ENCODE measurements around the gene CDH8. TPM values are rescaled to one million over a fixed set of nuclear protein-coding genes. Genes with fewer than 3 reads are reported as not detected.

CDH8 gene
- total RNA-seq, 3 donors from 2014 or later, result not detected

DNA sequence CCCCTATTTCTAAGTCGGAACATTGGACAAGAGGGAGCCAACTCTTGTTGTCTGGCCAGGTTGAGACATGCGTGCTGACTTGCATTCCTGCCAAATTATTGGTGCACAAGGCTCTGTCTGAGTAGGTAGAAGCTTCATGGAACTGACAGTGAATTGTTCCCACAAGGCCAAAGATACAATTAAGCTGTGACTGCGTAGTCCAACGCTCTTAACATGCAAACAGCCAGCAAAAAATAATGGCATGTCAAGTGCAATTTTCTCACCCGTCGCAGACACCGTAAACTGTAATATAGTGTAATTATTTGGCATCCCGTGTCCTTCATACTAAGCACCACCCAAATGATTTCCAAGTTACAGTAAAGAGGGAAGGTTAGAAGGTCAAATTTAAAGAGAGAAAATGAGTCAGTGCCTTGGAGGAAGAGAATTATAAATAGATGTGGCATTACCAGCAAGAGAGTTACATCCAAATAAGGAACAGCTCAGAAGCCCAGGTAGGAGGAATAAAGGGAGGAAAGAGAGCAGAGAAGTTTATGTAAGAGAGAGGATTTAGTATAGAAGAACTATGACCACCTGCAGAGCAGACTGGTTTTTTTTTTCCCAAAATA, 21.8 kb downstream of the CDH8 start:
- no peak for DNase-seq
- Mint-ChIP-seq H3K27me3 (ENCODE audit: low read depth) (no peaks in the 10 kb centered on the region), H3K9me3 (peaks cover 21% of the 10 kb centered on the region), H3K4me1 (ENCODE audit: low read depth) (no peaks in the 10 kb centered on the region), H3K36me3 (ENCODE audit: insufficient read depth) (no peaks in the 10 kb centered on the region), H3K4me3 (no peak overlapping the region)
- ATAC-seq, result no peak

DNA sequence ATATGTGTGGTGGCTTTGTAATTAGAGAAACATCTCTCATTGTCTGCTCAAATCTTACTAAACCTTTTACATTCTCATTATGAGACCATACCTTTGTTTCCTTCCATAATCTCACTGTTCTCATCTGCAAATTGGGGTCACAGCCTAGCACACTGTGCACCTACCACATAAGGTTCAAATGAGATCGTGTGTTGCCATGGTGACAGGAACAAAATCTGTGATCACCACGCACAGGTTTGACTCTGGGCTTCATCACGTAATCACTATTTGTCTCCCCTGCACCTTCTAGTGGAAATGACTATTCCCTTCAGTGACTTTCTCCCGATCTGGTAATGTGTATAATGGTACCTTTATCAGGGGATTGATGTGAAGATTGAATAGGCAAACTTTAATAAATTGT, 26.1 kb downstream of the CDH8 start:
- Mint-ChIP-seq H3K9me3 (peaks cover 28% of the 10 kb centered on the region), H3K4me1 (ENCODE audit: low read depth) (no peaks in the 10 kb centered on the region), H3K4me3 (no peak overlapping the region), H3K27me3 (ENCODE audit: low read depth) (no peaks in the 10 kb centered on the region), H3K36me3 (ENCODE audit: insufficient read depth) (no peaks in the 10 kb centered on the region)
- DNase-seq (no peak), ATAC-seq (no peak)

DNA sequence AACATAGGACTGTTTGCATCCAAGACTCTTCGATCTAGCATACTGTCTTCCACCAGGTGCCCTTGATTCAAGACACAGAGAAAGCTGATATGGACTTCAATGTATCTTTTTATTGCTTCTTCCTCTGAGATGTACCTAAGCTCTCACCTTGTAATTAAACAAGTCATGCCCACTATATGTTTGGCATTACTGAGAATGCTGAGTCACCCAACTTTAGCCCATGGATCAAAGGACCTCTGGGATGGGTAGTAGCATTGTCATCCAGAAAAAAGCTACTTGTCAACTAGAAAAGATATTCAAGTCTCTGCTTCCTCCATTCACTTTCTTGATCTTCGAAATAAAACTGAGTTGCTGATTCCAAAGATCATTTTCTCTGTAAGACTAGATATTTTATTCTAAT, 37.8 kb downstream of the CDH8 start:
- H3K4me1 Mint-ChIP-seq (ENCODE audit: low read depth), result no peaks in the 10 kb centered on the region
- no peaks in the 10 kb centered on the region for H3K36me3 Mint-ChIP-seq (ENCODE audit: insufficient read depth)
- H3K4me3 Mint-ChIP-seq, result no peak overlapping the region
- H3K27me3 Mint-ChIP-seq (ENCODE audit: low read depth), result no peaks in the 10 kb centered on the region
- DNase-seq (no peak), ATAC-seq (no peak)
- H3K9me3 Mint-ChIP-seq, result peaks cover 15% of the 10 kb centered on the region

DNA sequence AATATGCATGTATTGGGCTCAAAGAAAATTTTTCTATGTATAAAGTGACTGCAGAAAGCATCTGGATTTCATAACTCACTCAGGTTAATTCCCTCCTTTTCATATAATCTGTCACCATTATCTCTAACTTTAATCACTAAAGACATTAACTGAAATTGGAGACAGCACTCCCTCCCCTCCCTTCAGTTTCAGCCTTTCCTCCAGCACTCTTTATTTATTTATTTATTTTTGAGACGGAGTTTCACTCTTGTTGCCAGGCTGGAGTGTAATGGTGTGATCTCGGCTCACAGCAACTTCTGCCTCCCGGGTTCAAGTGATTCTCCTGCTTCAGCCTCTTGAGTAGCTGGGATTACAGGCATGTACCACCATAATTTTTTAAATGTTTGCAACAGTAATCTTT, 43.1 kb downstream of the CDH8 start:
- no peaks in the 10 kb centered on the region for H3K27me3 Mint-ChIP-seq (ENCODE audit: low read depth)
- no peak for DNase-seq
- H3K4me3 Mint-ChIP-seq, result no peak overlapping the region
- no peaks in the 10 kb centered on the region for H3K4me1 Mint-ChIP-seq (ENCODE audit: low read depth)
- no peaks in the 10 kb centered on the region for H3K36me3 Mint-ChIP-seq (ENCODE audit: insufficient read depth)
- H3K9me3 Mint-ChIP-seq, result peaks cover 18% of the 10 kb centered on the region
- no peak for ATAC-seq

DNA sequence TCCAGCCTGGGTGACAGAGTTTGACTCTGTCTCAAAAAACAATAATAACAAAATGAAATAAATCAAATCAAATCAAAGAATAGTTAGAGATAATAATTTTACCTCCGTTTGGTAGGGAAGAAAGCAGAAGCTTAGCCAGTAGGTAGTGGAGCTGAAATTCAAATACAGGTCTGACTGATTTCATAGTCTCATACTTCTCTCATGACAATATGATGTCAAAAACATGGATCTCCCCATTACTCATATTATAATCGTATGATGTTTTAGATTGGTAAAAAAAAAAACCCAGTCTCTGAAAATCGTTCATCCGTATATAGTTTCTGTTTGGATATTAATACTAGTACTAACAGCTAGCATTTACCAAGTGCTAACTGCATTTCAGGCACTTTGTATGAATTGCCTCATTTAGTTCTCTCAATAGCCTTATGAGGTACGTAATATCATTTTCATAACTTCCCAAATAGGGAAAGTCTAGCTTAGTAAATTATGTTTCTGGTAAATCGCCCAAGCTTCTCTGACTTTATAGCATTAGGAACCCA, 48.7 kb downstream of the CDH8 start:
- DNase-seq (no peak), ATAC-seq (no peak)
- Mint-ChIP-seq H3K36me3 (ENCODE audit: insufficient read depth) (no peaks in the 10 kb centered on the region), H3K4me3 (no peak overlapping the region), H3K4me1 (ENCODE audit: low read depth) (no peaks in the 10 kb centered on the region), H3K9me3 (peaks cover 20% of the 10 kb centered on the region), H3K27me3 (ENCODE audit: low read depth) (no peaks in the 10 kb centered on the region)

DNA sequence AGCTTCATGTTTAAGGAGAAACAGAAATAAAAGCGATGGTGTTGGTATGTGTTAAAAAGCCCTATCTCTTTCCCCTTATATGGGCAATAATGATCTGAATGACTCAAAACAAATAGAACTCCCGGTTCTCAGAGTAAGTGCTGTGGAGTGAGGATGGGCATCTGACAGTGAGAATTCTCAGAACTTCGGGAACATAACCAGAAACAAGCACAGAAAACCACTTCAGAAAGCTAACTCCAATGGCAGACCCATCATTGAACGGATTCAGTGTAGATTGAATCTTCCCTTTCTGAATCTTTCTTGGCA, 67.2 kb downstream of the CDH8 start:
- no peaks in the 10 kb centered on the region for H3K27me3 Mint-ChIP-seq (ENCODE audit: low read depth)
- no peak for ATAC-seq
- H3K4me3 Mint-ChIP-seq, result no peak overlapping the region
- H3K9me3 Mint-ChIP-seq, result peaks cover 28% of the 10 kb centered on the region
- no peaks in the 10 kb centered on the region for H3K36me3 Mint-ChIP-seq (ENCODE audit: insufficient read depth)
- no peak for DNase-seq
- no peaks in the 10 kb centered on the region for H3K4me1 Mint-ChIP-seq (ENCODE audit: low read depth)

DNA sequence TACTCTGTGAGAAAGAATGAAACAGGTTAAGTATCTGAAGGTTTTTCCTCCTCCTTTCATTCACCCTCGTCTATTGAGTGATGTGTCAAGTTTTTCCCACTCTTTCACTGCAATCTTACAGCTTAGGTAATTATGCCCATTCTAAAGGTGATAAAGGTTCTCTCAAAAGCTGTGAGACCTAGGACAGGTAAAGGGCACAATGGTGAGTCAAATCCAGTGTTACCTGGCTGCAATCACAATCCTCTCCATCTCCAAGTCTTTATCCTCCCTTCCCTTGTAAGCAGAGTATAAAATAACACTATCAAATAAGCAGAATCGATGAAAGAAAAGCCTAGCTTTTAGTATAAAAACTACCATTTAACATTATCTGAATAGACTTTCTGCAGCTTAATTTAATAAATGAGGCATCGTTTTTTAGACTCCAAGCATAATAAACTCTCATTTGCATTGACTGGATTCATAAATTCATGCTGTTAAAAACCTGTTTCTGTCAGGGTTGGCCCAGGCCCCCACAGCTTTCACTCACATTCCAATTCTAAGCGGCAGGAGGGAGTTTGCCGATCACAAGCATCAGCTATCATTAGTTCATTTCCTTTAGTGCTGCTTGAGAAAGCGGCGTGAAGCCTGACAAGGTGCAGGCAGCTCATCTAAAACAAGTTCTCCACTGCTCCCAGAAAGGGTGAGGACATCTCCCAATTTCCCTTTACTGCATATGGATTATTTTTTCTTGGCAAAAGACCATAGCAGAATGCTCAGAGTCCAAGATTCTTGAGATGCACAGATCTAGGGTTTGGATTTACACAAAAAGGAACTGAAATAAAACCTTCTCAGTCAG, 67.8 kb downstream of the CDH8 start:
- no peaks in the 10 kb centered on the region for H3K36me3 Mint-ChIP-seq (ENCODE audit: insufficient read depth)
- no peak for ATAC-seq
- H3K4me3 Mint-ChIP-seq, result no peak overlapping the region
- H3K9me3 Mint-ChIP-seq, result peaks cover 28% of the 10 kb centered on the region
- no peak for DNase-seq
- no peaks in the 10 kb centered on the region for H3K27me3 Mint-ChIP-seq (ENCODE audit: low read depth)
- H3K4me1 Mint-ChIP-seq (ENCODE audit: low read depth), result no peaks in the 10 kb centered on the region

DNA sequence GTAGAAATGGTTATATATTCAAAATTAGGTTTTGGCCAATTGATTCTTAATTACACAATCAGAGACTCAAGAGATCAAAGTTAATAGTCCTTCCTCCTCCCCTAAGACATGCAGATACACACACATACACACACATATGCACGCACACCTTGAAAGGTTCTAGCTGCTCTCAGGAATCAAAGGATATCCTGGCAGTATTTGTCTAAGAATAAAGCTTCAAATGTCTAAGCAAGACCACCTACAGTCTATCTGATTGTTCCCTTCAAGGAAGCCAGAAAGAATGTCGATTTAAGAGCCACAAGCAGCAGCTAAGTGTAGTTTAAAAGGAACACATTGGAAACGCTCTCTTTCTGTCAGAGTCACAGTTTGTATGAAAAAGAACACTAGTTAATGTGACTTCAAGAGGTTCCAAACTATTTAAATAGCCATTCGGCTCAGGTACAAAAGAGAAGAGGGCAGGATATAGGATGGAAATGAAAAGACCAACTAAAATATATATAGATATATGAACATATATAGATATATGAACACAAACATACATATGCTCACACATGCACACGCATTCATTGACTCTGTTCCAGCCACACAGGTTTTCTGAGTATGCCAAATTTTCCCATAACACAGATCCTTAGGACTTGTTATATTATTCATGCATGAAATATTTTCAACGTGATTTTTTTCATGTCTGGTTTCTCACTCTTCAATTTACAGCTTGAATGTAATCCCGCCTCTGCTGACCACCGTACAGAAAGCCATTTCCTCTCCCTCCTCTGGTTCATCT, 79.0 kb downstream of the CDH8 start:
- H3K27me3 Mint-ChIP-seq (ENCODE audit: low read depth), result no peaks in the 10 kb centered on the region
- ATAC-seq, result no peak
- peaks cover 22% of the 10 kb centered on the region for H3K9me3 Mint-ChIP-seq
- H3K4me3 Mint-ChIP-seq, result no peak overlapping the region
- H3K36me3 Mint-ChIP-seq (ENCODE audit: insufficient read depth), result no peaks in the 10 kb centered on the region
- H3K4me1 Mint-ChIP-seq (ENCODE audit: low read depth), result no peaks in the 10 kb centered on the region
- no peak for DNase-seq

DNA sequence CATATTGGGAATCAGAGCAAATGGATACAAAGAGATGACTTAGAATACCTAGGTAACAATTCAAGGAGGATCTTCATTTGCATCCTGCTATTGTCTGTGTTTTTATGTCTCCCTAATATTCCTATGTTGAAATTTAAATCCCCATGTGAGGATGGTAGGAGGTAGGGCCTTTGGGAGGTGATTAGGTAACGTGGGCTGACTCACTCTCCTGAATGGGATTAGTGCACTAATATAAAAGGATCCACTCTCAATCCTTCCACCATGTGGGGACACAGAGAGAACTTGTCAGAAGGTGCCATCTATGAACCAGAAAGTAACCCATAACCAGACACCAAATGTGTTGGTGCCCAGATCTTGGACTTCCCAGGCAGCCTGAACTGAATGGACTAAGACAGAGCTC, 83.4 kb downstream of the CDH8 start:
- peaks cover 19% of the 10 kb centered on the region for H3K9me3 Mint-ChIP-seq
- no peak overlapping the region for H3K4me3 Mint-ChIP-seq
- DNase-seq (no peak), ATAC-seq (no peak)
- no peaks in the 10 kb centered on the region for H3K27me3 Mint-ChIP-seq (ENCODE audit: low read depth)
- no peaks in the 10 kb centered on the region for H3K4me1 Mint-ChIP-seq (ENCODE audit: low read depth)
- no peaks in the 10 kb centered on the region for H3K36me3 Mint-ChIP-seq (ENCODE audit: insufficient read depth)

DNA sequence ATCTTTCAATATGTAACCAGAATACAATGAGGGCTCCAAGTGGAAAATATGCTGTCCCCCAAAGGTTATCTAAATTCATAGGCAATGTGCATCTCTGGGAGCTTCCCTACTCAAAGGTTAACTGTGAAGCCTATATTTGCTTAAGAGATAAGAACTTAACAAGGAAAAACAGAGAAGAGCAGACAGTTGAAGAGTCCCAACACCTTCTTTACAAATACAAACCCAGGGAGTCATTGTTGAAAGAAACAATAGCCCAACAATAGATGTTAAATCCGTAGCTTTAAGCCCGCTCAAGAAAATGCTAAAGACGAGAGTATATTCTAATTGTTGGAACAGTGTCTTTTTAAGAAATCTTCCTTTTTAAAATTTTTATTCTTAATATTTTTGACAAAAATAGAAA, 87.8 kb downstream of the CDH8 start:
- Mint-ChIP-seq H3K36me3 (ENCODE audit: insufficient read depth) (no peaks in the 10 kb centered on the region), H3K4me3 (no peak overlapping the region), H3K9me3 (peaks cover 28% of the 10 kb centered on the region), H3K4me1 (ENCODE audit: low read depth) (no peaks in the 10 kb centered on the region), H3K27me3 (ENCODE audit: low read depth) (no peaks in the 10 kb centered on the region)
- ATAC-seq (no peak), DNase-seq (no peak)

DNA sequence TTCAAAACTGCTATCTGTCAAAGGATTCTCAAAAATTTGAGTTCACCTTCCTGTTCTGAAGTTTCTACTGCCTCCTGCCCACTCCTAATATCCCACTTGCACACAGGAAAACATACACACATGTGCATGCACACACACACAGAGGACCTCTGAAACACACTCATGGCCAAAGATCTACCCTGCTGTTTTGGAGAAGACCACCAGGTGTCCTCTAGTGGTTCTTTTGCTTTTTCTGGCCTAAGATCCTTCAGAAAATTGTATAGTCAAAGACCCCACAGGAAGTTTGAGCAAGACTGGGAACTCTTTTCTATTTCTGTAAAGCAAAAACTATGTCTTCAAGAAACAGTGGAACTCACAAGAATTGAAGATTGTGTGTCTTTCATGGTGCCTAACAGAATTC, 90.2 kb downstream of the CDH8 start:
- no peaks in the 10 kb centered on the region for H3K27me3 Mint-ChIP-seq (ENCODE audit: low read depth)
- H3K9me3 Mint-ChIP-seq, result peaks cover 26% of the 10 kb centered on the region
- H3K36me3 Mint-ChIP-seq (ENCODE audit: insufficient read depth), result no peaks in the 10 kb centered on the region
- no peaks in the 10 kb centered on the region for H3K4me1 Mint-ChIP-seq (ENCODE audit: low read depth)
- H3K4me3 Mint-ChIP-seq, result no peak overlapping the region
- DNase-seq (no peak), ATAC-seq (no peak)

DNA sequence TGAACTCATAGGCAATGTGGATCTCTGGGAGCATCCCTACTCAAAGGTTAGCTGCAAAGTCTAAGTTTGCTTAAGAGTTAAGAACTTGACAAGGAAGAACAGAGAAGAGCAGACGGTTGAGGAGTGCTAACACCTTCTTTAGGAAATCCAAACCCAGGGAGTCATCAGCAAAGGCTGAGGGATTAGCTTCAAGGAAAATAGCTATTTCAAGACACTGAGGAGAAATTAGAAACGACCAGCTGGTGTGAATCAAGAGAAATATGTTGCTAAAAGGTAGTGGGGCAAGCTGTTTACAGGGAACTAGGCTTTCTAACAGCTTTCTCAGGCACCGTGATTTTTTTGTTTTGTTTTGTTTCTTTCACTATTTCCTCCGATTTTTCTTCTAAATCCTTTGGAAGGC, 90.7 kb downstream of the CDH8 start:
- H3K4me1 Mint-ChIP-seq (ENCODE audit: low read depth), result no peaks in the 10 kb centered on the region
- H3K36me3 Mint-ChIP-seq (ENCODE audit: insufficient read depth), result no peaks in the 10 kb centered on the region
- no peaks in the 10 kb centered on the region for H3K27me3 Mint-ChIP-seq (ENCODE audit: low read depth)
- ATAC-seq (no peak), DNase-seq (no peak)
- H3K4me3 Mint-ChIP-seq, result no peak overlapping the region
- peaks cover 29% of the 10 kb centered on the region for H3K9me3 Mint-ChIP-seq

DNA sequence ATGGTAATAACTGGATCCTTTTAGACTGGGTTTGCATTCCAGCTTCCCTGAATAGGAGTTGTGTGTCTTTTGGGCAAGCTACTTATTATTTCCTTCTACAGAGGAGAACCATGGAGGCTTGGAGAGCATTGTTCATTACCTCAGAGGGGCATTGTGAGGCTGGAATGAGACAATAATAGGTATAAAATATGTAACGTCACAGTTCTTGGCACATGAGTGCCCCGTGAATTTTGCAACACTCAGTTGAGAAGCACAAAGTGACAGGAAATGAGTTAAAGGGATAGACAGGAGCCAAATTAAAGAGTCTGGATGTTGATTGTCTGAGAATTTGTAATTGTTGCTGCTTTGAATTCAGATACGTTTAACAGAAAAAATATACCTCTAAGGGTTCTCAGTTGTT, 92.2 kb downstream of the CDH8 start:
- DNase-seq (no peak), ATAC-seq (no peak)
- Mint-ChIP-seq H3K27me3 (ENCODE audit: low read depth) (no peaks in the 10 kb centered on the region), H3K9me3 (peaks cover 29% of the 10 kb centered on the region), H3K36me3 (ENCODE audit: insufficient read depth) (no peaks in the 10 kb centered on the region), H3K4me1 (ENCODE audit: low read depth) (no peaks in the 10 kb centered on the region), H3K4me3 (no peak overlapping the region)

DNA sequence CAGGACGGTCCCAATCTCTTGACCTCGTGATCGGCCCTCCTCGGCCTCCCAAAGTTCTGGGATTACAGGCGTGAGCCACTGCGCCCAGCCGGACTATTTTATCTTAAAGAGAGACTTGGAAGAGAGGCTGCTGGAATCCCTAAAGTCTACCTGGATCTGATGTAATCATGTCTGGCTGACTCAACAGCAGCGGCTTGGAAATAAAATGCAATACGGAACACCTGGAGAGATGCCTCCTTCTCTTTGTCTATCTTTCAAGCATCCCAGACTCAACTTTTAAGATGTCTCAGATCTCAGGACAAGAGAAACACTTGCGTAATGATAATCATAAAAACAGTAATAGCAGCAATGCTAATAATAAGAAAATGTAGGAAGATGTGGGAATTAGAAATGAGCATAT, 95.6 kb downstream of the CDH8 start:
- no peak overlapping the region for H3K4me3 Mint-ChIP-seq
- ATAC-seq, result no peak
- H3K9me3 Mint-ChIP-seq, result peaks cover 23% of the 10 kb centered on the region
- no peaks in the 10 kb centered on the region for H3K27me3 Mint-ChIP-seq (ENCODE audit: low read depth)
- H3K36me3 Mint-ChIP-seq (ENCODE audit: insufficient read depth), result no peaks in the 10 kb centered on the region
- no peaks in the 10 kb centered on the region for H3K4me1 Mint-ChIP-seq (ENCODE audit: low read depth)
- no peak for DNase-seq

DNA sequence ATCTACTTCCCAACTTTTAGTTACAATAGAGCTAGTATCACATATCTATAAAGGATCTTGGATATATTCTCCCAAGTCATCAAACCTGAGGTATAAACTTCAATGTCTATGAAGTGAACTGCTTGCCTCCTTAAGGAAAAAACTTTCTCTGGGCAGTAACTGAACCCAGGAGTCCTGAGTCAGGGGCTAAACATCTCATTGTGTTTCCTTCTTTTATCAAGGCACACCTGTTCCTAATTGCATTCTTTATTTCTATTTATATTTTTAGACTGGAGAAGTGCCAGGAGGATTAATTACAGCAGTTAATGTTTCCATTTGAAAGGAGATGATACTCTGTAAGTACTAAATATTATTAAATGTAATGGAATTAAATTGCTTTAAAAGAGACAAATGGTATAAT, 98.6 kb downstream of the CDH8 start:
- no peak overlapping the region for H3K4me3 Mint-ChIP-seq
- H3K4me1 Mint-ChIP-seq (ENCODE audit: low read depth), result no peaks in the 10 kb centered on the region
- H3K36me3 Mint-ChIP-seq (ENCODE audit: insufficient read depth), result no peaks in the 10 kb centered on the region
- H3K9me3 Mint-ChIP-seq, result peaks cover 18% of the 10 kb centered on the region
- no peaks in the 10 kb centered on the region for H3K27me3 Mint-ChIP-seq (ENCODE audit: low read depth)
- no peak for DNase-seq
- ATAC-seq, result no peak
